ENCODE results near the gene KCNF1.

Gene KCNF1

GRCh38 chr2:10933700-10934225 is 22.0 kb downstream of the KCNF1 start:
- no peak for DNase-seq
- no peaks in the 10 kb centered on the region for H3K79me2 ChIP-seq (ENCODE audit: insufficient read depth, low read length)
- no peak overlapping the region for H2AFZ ChIP-seq (ENCODE audit: low read depth, low read length)
- no peaks in the 10 kb centered on the region for H3K4me1 ChIP-seq (ENCODE audit: insufficient read depth, low read length)
- no peak overlapping the region for H3K4me2 ChIP-seq (ENCODE audit: insufficient read depth, low read length)
- no peak overlapping the region for H3K9ac ChIP-seq (ENCODE audit: low read depth, low read length)
- no peak for ATAC-seq (ENCODE audit: insufficient read depth, low read depth)
- peaks cover under 1% of the 10 kb centered on the region for H3K27me3 ChIP-seq (ENCODE audit: insufficient read depth, low read length, poor library complexity)
- no peak overlapping the region for H3K27ac ChIP-seq (ENCODE audit: low read length)
- TF ChIP-seq, protein P1, sequence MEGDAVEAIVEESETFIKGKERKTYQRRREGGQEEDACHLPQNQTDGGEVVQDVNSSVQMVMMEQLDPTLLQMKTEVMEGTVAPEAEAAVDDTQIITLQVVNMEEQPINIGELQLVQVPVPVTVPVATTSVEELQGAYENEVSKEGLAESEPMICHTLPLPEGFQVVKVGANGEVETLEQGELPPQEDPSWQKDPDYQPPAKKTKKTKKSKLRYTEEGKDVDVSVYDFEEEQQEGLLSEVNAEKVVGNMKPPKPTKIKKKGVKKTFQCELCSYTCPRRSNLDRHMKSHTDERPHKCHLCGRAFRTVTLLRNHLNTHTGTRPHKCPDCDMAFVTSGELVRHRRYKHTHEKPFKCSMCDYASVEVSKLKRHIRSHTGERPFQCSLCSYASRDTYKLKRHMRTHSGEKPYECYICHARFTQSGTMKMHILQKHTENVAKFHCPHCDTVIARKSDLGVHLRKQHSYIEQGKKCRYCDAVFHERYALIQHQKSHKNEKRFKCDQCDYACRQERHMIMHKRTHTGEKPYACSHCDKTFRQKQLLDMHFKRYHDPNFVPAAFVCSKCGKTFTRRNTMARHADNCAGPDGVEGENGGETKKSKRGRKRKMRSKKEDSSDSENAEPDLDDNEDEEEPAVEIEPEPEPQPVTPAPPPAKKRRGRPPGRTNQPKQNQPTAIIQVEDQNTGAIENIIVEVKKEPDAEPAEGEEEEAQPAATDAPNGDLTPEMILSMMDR (IDR thresholded peaks at IDR 0.05; ENCODE audit: borderline replicate concordance, extremely low read depth, low read length, poor library complexity, severe bottlenecking) = no peak
- TF ChIP-seq EZH2 (IDR thresholded peaks at IDR 0.05; ENCODE audit: borderline replicate concordance, low read depth, low read length, severe bottlenecking) = no peak
- H3K9me3 ChIP-seq (ENCODE audit: insufficient read depth, low read length, severe bottlenecking) = peaks cover 5% of the 10 kb centered on the region
- H4K20me1 ChIP-seq (ENCODE audit: insufficient read depth, low read length) = no peaks in the 10 kb centered on the region
- no peaks in the 10 kb centered on the region for H3K36me3 ChIP-seq (ENCODE audit: insufficient read depth, low read length)
- H3K4me3 ChIP-seq (ENCODE audit: low read depth in 1 of 2, low read length in 2 of 2) = no peak overlapping the region

GRCh38 chr2:10934308-10934978 is 22.7 kb downstream of the KCNF1 start:
- Histone ChIP-seq H3K9me3 (ENCODE audit: insufficient read depth, low read length, severe bottlenecking) (peaks cover 7% of the 10 kb centered on the region), H3K36me3 (ENCODE audit: insufficient read depth, low read length) (no peaks in the 10 kb centered on the region), H3K27me3 (ENCODE audit: insufficient read depth, low read length, poor library complexity) (no peaks in the 10 kb centered on the region), H2AFZ (ENCODE audit: low read depth, low read length) (no peak overlapping the region), H3K4me1 (ENCODE audit: insufficient read depth, low read length) (no peaks in the 10 kb centered on the region), H3K4me3 (ENCODE audit: low read depth in 1 of 2, low read length in 2 of 2) (no peak overlapping the region), H3K27ac (ENCODE audit: low read length) (no peak overlapping the region), H3K9ac (ENCODE audit: low read depth, low read length) (no peak overlapping the region), H3K4me2 (ENCODE audit: insufficient read depth, low read length) (no peak overlapping the region), H4K20me1 (ENCODE audit: insufficient read depth, low read length) (no peaks in the 10 kb centered on the region), H3K79me2 (ENCODE audit: insufficient read depth, low read length) (no peaks in the 10 kb centered on the region)
- DNase-seq (no peak), ATAC-seq (ENCODE audit: insufficient read depth, low read depth) (no peak)
- TF ChIP-seq, protein P1 (IDR thresholded peaks at IDR 0.05; ENCODE audit: borderline replicate concordance, extremely low read depth, low read length, poor library complexity, severe bottlenecking) = no peak
- no peak for TF ChIP-seq EZH2 (IDR thresholded peaks at IDR 0.05; ENCODE audit: borderline replicate concordance, low read depth, low read length, severe bottlenecking)

DNA sequence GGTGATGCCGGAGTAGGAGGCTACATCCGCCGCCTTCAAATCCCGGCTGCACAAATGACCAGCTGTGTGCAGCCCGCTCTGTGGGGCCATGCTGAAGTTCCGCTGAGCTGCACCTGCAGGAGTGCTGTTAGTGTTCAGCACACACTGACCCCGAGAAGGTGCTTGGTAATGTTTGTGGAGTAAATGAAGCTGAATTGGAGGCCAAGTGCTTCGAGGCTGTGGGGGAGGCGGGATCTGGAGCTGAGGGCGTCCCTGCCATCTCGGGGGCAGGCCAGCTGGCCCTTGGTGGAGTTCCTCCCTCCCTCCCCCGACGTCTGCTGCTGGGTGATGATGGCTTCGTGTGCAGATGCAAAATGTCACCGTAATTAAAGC is 23.2 kb downstream of the KCNF1 start:
- no peaks in the 10 kb centered on the region for H3K27me3 ChIP-seq (ENCODE audit: insufficient read depth, low read length, poor library complexity)
- no peak overlapping the region for H3K27ac ChIP-seq (ENCODE audit: low read length)
- ATAC-seq (ENCODE audit: insufficient read depth, low read depth) (no peak), DNase-seq (no peak)
- no peak overlapping the region for H3K4me3 ChIP-seq (ENCODE audit: low read depth in 1 of 2, low read length in 2 of 2)
- H3K4me1 ChIP-seq (ENCODE audit: insufficient read depth, low read length) = no peaks in the 10 kb centered on the region
- H3K9me3 ChIP-seq (ENCODE audit: insufficient read depth, low read length, severe bottlenecking) = peaks cover 7% of the 10 kb centered on the region
- H2AFZ ChIP-seq (ENCODE audit: low read depth, low read length) = no peak overlapping the region
- H3K79me2 ChIP-seq (ENCODE audit: insufficient read depth, low read length) = no peaks in the 10 kb centered on the region
- H3K9ac ChIP-seq (ENCODE audit: low read depth, low read length) = no peak overlapping the region
- TF ChIP-seq EZH2 (IDR thresholded peaks at IDR 0.05; ENCODE audit: borderline replicate concordance, low read depth, low read length, severe bottlenecking) = no peak
- TF ChIP-seq, protein P1 (IDR thresholded peaks at IDR 0.05; ENCODE audit: borderline replicate concordance, extremely low read depth, low read length, poor library complexity, severe bottlenecking) = no peak
- H4K20me1 ChIP-seq (ENCODE audit: insufficient read depth, low read length) = no peaks in the 10 kb centered on the region
- H3K4me2 ChIP-seq (ENCODE audit: insufficient read depth, low read length) = no peak overlapping the region
- H3K36me3 ChIP-seq (ENCODE audit: insufficient read depth, low read length) = no peaks in the 10 kb centered on the region

All from DND-41 (cell line).